Measurements from ENCODE around the gene NRARP. TPM values are rescaled to one million over a fixed set of nuclear protein-coding genes. Genes with fewer than 3 reads are reported as not detected.

The NRARP gene
- total and polyA plus RNA-seq, 7 donors: 0.73 to 7.5 (median 3.5) TPM

- no peak for DNase-seq
- peaks cover 22% of the 10 kb centered on the region for H3K4me1 ChIP-seq
- H3K27ac ChIP-seq: no peak overlapping the region
- intact Hi-C loops (cut with DNase I): no loop called here
- no peak overlapping the region for H3K4me3 ChIP-seq
- H3K36me3 ChIP-seq (ENCODE audit: insufficient read depth in 1 of 2, low read depth in 1 of 2): peaks cover 0 to 6% of the 10 kb centered on the region in 2 donors
- ATAC-seq: no peak
- H3K27me3 ChIP-seq (ENCODE audit: insufficient read depth in 3 of 3, low read length in 2 of 3): no peaks in the 10 kb centered on the region
- no peaks in the 10 kb centered on the region for H3K9me3 ChIP-seq
- TF ChIP-seq, protein P1, sequence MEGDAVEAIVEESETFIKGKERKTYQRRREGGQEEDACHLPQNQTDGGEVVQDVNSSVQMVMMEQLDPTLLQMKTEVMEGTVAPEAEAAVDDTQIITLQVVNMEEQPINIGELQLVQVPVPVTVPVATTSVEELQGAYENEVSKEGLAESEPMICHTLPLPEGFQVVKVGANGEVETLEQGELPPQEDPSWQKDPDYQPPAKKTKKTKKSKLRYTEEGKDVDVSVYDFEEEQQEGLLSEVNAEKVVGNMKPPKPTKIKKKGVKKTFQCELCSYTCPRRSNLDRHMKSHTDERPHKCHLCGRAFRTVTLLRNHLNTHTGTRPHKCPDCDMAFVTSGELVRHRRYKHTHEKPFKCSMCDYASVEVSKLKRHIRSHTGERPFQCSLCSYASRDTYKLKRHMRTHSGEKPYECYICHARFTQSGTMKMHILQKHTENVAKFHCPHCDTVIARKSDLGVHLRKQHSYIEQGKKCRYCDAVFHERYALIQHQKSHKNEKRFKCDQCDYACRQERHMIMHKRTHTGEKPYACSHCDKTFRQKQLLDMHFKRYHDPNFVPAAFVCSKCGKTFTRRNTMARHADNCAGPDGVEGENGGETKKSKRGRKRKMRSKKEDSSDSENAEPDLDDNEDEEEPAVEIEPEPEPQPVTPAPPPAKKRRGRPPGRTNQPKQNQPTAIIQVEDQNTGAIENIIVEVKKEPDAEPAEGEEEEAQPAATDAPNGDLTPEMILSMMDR (IDR thresholded peaks at IDR 0.05): no peak
- 84 to 87% (median 84%) methylated on average over 21 to 22 of the region's 22 CpGs for WGBS, 3 donors
Measured at GRCh38 chr9:137251490-137252268, 50.4 kb downstream of the NRARP start.

DNA sequence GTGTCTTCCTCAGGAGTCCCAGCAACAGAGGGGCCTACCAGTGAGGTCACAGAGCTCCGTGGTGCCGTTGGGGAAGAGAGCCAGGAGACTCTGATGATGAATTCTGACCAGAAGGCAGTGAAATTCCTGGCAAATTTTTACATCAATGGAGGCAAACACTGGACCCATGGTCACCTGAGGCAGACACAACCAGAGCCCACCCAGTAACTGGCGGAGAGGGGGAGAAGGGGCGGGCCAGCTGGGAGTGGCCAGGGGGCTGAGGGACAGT lies 50.9 kb downstream of the NRARP start, which contains the start of gene STPG3:
Gene STPG3 (plus strand): TSS at position 93 of the 268 bp plus-strand sequence. CDS start 1 bp downstream, at position 94.
- Histone ChIP-seq H3K9me3 (no peaks in the 10 kb centered on the region), H3K36me3 (ENCODE audit: insufficient read depth in 1 of 2, low read depth in 1 of 2) (peaks cover 0 to under 1% of the 10 kb centered on the region in 2 donors), H3K4me3 (no peak within 1 kb of the TSS), H3K4me1 (peaks cover 19% of the 10 kb centered on the region), H3K27me3 (ENCODE audit: insufficient read depth in 3 of 3, low read length in 2 of 3) (no peaks in the 10 kb centered on the region), H3K27ac (no peak within 1 kb of the TSS)
- 50 to 66% (median 53%) methylated on average over 4 of the region's 4 CpGs for WGBS, 3 donors
- TF ChIP-seq, protein P1 (IDR thresholded peaks at IDR 0.05): no peak
- intact Hi-C loops (cut with DNase I): no loop called here
- ATAC-seq (no peak), DNase-seq (no peak)

- no peaks in the 10 kb centered on the region for H3K36me3 ChIP-seq (ENCODE audit: insufficient read depth in 1 of 2, low read depth in 1 of 2)
- ATAC-seq: no peak
- H3K4me1 ChIP-seq: peaks cover 16% of the 10 kb centered on the region
- H3K27me3 ChIP-seq (ENCODE audit: insufficient read depth in 3 of 3, low read length in 2 of 3): no peaks in the 10 kb centered on the region
- DNase-seq: no peak
- TF ChIP-seq, protein P1 (IDR thresholded peaks at IDR 0.05): no peak
- no peak overlapping the region for H3K27ac ChIP-seq
- 25 to 53% (median 34%) methylated on average over 17 to 18 of the region's 18 CpGs for WGBS, 3 donors
- H3K9me3 ChIP-seq: no peaks in the 10 kb centered on the region
- H3K4me3 ChIP-seq: no peak overlapping the region
- intact Hi-C loops (cut with DNase I): no loop called here
Measured at GRCh38 chr9:137250329-137251193, 51.5 kb downstream of the NRARP start.

Other genes starting within 250 kb of the NRARP start
- gene ENTPD2, start 248.2 kb downstream of the NRARP start, total RNA-seq: 1 to 10 TPM in 2 of 4 donors, under 1 TPM in 2; 0.59 to 1.4 (median 0.95) TPM
- under 1 TPM; 0.17 to 0.29 (median 0.28) TPM for gene ENTPD2, start 248.2 kb downstream of the NRARP start, polyA plus RNA-seq
- under 1 TPM; 0.10 to 0.15 (median 0.12) TPM for gene SAPCD2, start 231.7 kb downstream of the NRARP start, total RNA-seq
- gene SAPCD2, start 231.7 kb downstream of the NRARP start, polyA plus RNA-seq: under 1 TPM in 2 of 3 donors, not detected in 1; 0.18 to 0.22 TPM
- gene UAP1L1, start 224.8 kb downstream of the NRARP start, total RNA-seq: 1 to 10 TPM; 1.8 to 4.5 (median 3.0) TPM
- gene UAP1L1, start 224.8 kb downstream of the NRARP start, polyA plus RNA-seq: 1 to 10 TPM; 1.5 to 2.4 (median 1.7) TPM
- 10 to 100 TPM; 13.5 to 18.1 (median 14.4) TPM for gene MAN1B1, start 215.3 kb downstream of the NRARP start, total RNA-seq
- gene MAN1B1, start 215.3 kb downstream of the NRARP start, polyA plus RNA-seq: 10 to 100 TPM; 13.1 to 24.4 (median 21.8) TPM
- gene DPP7, start 187.5 kb downstream of the NRARP start, total RNA-seq: 10 to 100 TPM; 43.2 to 75.3 (median 67.5) TPM
- gene DPP7, start 187.5 kb downstream of the NRARP start, polyA plus RNA-seq: 10 to 100 TPM; 34.8 to 67.7 (median 61.3) TPM
- not detected for gene GRIN1, start 163.1 kb downstream of the NRARP start, total RNA-seq
- gene GRIN1, start 163.1 kb downstream of the NRARP start, polyA plus RNA-seq: under 1 TPM in 1 of 3 donors, not detected in 2; 0.06 TPM
- not detected for gene LRRC26, start 132.2 kb downstream of the NRARP start, total RNA-seq
- not detected for gene LRRC26, start 132.2 kb downstream of the NRARP start, polyA plus RNA-seq
- not detected for gene TMEM210, start 130.2 kb downstream of the NRARP start, total RNA-seq
- gene TMEM210, start 130.2 kb downstream of the NRARP start, polyA plus RNA-seq: not detected
- 10 to 100 TPM; 20.5 to 32.1 (median 24.3) TPM for gene ANAPC2, start 113.7 kb downstream of the NRARP start, total RNA-seq
- gene ANAPC2, start 113.7 kb downstream of the NRARP start, polyA plus RNA-seq: 10 to 100 TPM; 13.0 to 22.6 (median 21.6) TPM
- gene SSNA1, start 113.6 kb downstream of the NRARP start, total RNA-seq: 10 to 100 TPM; 51.5 to 65.4 (median 54.4) TPM
- gene SSNA1, start 113.6 kb downstream of the NRARP start, polyA plus RNA-seq: 100 to 1,000 TPM; 101 to 176 (median 142) TPM
- gene TPRN, start 101.5 kb downstream of the NRARP start, total RNA-seq: 10 to 100 TPM in 2 of 4 donors, 1 to 10 TPM in 2; 8.0 to 11.3 (median 9.8) TPM
- 10 to 100 TPM in 1 of 3 donors, 1 to 10 TPM in 2; 3.6 to 11.1 (median 6.7) TPM for gene TPRN, start 101.5 kb downstream of the NRARP start, polyA plus RNA-seq
- gene TMEM203, start 96.6 kb downstream of the NRARP start, total RNA-seq: 10 to 100 TPM; 31.2 to 40.1 (median 36.0) TPM
- gene TMEM203, start 96.6 kb downstream of the NRARP start, polyA plus RNA-seq: 10 to 100 TPM; 30.6 to 71.6 (median 47.7) TPM
- 1 to 10 TPM; 2.2 to 4.4 (median 3.7) TPM for gene NDOR1, start 96.6 kb downstream of the NRARP start, total RNA-seq
- gene NDOR1, start 96.6 kb downstream of the NRARP start, polyA plus RNA-seq: 1 to 10 TPM; 1.5 to 6.3 (median 6.2) TPM
- 10 to 100 TPM in 1 of 4 donors, 1 to 10 TPM in 3; 4.8 to 12.8 (median 8.1) TPM for gene RNF208, start 80.0 kb downstream of the NRARP start, total RNA-seq
- 1 to 10 TPM; 5.9 to 6.4 (median 6.1) TPM for gene RNF208, start 80.0 kb downstream of the NRARP start, polyA plus RNA-seq
- under 1 TPM in 3 of 4 donors, not detected in 1; 0.18 to 0.77 (median 0.32) TPM for gene CYSRT1, start 77.1 kb downstream of the NRARP start, total RNA-seq
- gene CYSRT1, start 77.1 kb downstream of the NRARP start, polyA plus RNA-seq: 1 to 10 TPM in 1 of 3 donors, under 1 TPM in 2; 0.08 to 1.1 (median 0.11) TPM
- gene RNF224, start 74.8 kb downstream of the NRARP start, total RNA-seq: not detected
- gene RNF224, start 74.8 kb downstream of the NRARP start, polyA plus RNA-seq: under 1 TPM in 1 of 3 donors, not detected in 2; 0.01 TPM
- gene SLC34A3, start 71.4 kb downstream of the NRARP start, total RNA-seq: not detected
- not detected for gene SLC34A3, start 71.4 kb downstream of the NRARP start, polyA plus RNA-seq
- gene TUBB4B, start 61.0 kb downstream of the NRARP start, total RNA-seq: 100 to 1,000 TPM; 111 to 273 (median 230) TPM
- 100 to 1,000 TPM; 350 to 838 (median 389) TPM for gene TUBB4B, start 61.0 kb downstream of the NRARP start, polyA plus RNA-seq
- not detected for gene STPG3, start 51.0 kb downstream of the NRARP start, total RNA-seq
- under 1 TPM in 1 of 3 donors, not detected in 2; 0.08 TPM for gene STPG3, start 51.0 kb downstream of the NRARP start, polyA plus RNA-seq
- gene NELFB, start 46.9 kb downstream of the NRARP start, total RNA-seq: 10 to 100 TPM; 39.1 to 53.7 (median 42.8) TPM
- 10 to 100 TPM; 43.2 to 74.3 (median 58.5) TPM for gene NELFB, start 46.9 kb downstream of the NRARP start, polyA plus RNA-seq
- 1 to 10 TPM; 1.7 to 2.3 (median 2.1) TPM for gene TOR4A, start 24.5 kb downstream of the NRARP start, total RNA-seq
- 1 to 10 TPM in 2 of 3 donors, under 1 TPM in 1; 0.77 to 2.3 (median 1.1) TPM for gene TOR4A, start 24.5 kb downstream of the NRARP start, polyA plus RNA-seq
- 10 to 100 TPM in 2 of 4 donors, 1 to 10 TPM in 2; 6.7 to 11.2 (median 9.7) TPM for gene EXD3, start 120.9 kb upstream of the NRARP start, total RNA-seq
- gene EXD3, start 120.9 kb upstream of the NRARP start, polyA plus RNA-seq: 1 to 10 TPM; 5.7 to 9.9 (median 7.2) TPM
- gene NOXA1, start 121.1 kb upstream of the NRARP start, total RNA-seq: 1 to 10 TPM in 3 of 4 donors, under 1 TPM in 1; 0.62 to 5.1 (median 2.5) TPM
- gene NOXA1, start 121.1 kb upstream of the NRARP start, polyA plus RNA-seq: 1 to 10 TPM in 1 of 3 donors, under 1 TPM in 2; 0.43 to 1.0 (median 0.83) TPM
- gene ENTPD8, start 139.1 kb upstream of the NRARP start, total RNA-seq: not detected
- under 1 TPM in 1 of 3 donors, not detected in 2; 0.01 TPM for gene ENTPD8, start 139.1 kb upstream of the NRARP start, polyA plus RNA-seq
- gene NSMF, start 157.1 kb upstream of the NRARP start, total RNA-seq: 10 to 100 TPM in 1 of 4 donors, 1 to 10 TPM in 3; 4.8 to 11.2 (median 6.4) TPM
- 10 to 100 TPM in 1 of 3 donors, 1 to 10 TPM in 2; 4.9 to 11.0 (median 5.7) TPM for gene NSMF, start 157.1 kb upstream of the NRARP start, polyA plus RNA-seq
- 10 to 100 TPM in 3 of 4 donors, 1 to 10 TPM in 1; 6.9 to 22.3 (median 12.8) TPM for gene PNPLA7, start 248.1 kb upstream of the NRARP start, total RNA-seq
- 1 to 10 TPM; 1.2 to 7.7 (median 3.9) TPM for gene PNPLA7, start 248.1 kb upstream of the NRARP start, polyA plus RNA-seq
- gene MRPL41, start 249.6 kb upstream of the NRARP start, total RNA-seq: 100 to 1,000 TPM; 102 to 133 (median 115) TPM
- 100 to 1,000 TPM in 2 of 3 donors, 10 to 100 TPM in 1; 78.0 to 226 (median 205) TPM for gene MRPL41, start 249.6 kb upstream of the NRARP start, polyA plus RNA-seq